Measurements from ENCODE around the gene GABRQ.
A peak's percentile ranks its signal among the peaks of the same experiment; 100 is the strongest.

The GABRQ gene
- total RNA-seq: 0 reads per million in 2 donors

GRCh38 chrX:152637649-152638442 lies at the start of gene GABRQ:
Gene GABRQ, plus strand, starts transcription at chrX:152637895. Its CDS starts 308 bp downstream, at chrX:152638203.
- DNase-seq: no peak

DNA sequence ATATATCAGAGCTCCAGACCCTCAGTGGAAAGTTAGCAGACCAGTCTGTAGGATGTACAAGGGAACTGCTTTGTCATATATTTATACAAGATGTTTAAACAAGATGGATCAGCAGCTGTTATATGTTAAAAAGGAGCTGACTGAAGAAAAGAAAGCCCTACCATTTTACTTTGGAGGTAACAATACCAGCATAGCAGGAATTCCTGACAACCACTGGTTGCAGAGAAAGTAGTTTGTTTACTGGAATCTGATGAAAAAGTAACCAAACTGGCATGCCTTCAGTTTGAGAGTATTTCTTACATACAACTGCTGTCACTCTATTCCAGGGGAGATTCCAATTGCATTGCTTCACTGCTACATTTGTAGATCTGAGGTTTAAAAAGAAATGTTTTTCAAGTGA lies 49.5 kb upstream of the GABRQ start:
- no peak for DNase-seq

DNA sequence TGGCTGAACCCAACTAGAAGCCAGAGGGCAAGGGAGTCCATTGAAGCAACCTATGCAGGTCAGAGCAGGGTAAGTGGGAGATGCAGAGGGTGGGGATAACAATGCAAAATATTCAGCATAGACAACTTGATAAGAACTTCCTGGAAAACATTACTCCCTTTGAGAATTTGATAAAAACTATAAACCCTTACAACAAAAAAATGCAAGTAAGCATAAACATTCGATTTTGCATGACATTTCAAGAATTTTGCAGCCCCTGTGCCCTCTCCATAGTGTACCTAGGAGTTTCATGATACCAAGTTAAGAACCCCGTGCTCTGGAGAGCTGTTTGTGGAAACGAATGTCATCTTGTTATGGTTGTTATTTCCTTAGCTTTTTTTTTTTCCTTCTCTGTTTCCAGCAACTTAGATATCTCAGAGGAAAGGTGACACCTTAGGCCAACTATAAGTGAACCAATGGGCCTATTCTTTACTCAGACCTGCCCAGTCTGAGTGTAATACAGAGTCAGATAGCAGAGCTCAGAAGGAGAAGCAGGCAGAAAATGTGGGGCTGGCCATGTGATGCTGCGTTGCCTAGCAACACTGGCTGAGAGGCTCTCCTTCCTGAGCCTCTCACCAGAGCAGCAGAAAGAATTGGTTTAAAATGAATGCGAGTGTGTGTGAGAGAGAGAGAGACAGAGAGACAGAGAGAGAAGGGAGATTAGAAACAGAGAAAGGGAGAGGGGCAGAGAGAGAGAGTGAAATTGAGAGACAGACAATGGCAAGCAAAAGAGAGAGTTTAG lies 36.7 kb upstream of the GABRQ start:
- DNase-seq: no peak

DNA sequence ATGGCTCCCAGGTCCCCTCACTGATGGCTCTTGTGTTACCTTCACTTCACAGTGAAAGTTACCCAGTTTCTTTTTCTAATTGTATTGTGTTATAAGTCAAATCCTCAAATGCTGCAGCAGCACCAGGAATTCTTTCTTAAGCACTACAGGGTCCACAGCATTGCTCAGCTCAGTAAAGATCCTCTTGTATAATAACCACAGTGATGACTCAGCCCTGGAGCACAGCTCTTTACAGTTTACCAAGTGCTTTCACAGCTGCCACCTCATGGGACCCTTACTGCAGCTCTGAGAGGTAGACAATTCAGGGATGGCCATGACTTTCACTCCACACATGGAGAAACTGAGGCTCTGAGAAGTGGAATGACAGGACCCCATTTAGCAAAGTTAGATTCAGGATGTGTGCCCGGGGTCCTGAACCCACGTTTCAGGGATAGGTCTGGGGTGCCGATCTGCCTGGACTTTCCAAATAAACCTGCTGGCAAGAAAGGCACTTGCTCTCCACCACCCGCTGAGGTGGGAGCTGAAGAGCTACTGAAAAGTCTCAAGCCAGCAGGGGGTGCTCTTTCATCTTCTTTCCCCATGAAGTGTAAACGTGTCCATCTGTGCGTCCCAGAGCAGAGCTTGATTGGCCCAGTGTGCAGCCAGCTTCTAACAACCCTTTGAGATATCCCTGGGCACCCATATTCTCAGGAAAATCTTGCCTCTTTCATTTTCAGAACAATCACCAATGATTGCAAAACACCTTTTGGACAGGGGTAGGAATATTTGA lies 35.7 kb upstream of the GABRQ start:
- DNase-seq: no peak

- no peak for DNase-seq
These were observed 22.9 kb upstream of the GABRQ start for GRCh38 chrX:152614791-152615190.

DNA sequence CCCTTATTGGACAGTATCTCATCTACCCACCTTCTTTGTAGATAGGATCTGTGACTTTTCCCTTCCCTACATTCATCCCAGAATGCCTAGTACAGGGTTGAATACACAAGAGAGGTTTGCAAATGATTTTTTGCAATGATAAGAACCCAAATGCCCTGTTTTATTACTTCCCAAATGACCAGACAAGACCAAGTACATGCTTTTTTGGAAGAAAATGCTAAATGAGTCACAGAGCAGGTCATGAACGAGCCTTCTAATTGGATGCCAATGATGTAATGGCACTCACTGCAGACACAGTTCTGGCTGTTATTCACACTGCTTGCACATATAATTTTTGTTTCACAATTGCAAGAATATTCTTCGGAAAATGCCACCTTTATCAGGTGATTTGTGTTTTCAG lies 17.8 kb upstream of the GABRQ start:
- DNase-seq: no peak

DNA sequence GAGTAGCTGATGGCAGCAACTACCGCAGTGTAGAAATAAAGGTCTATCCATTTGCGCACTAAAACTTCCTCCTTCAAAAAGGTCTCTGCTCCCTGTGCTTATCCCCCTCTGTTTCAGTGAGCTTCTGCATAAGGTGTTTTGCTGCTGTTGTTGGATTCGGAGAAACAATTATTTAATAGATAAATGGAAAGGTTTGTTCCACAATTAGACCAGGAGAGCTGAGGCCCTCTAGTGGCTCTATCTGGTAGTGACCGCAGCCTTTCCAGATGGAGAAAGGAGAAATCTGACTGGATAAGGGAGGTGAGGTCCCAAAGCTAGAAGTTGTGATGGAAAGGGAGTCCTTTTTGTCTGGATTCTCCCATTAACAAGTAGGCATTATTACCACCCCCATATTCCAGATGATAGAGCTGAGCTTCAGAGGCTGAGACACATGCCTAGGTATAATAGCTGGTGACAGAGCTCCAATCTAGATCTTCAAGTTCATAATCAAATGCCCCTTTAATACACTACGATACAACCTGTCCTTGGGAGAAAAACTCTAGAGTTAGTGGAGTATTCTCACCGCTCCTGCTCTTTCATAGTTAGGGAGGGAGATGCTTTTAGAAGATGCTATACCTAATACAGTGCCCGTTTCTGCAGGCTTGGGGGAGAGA lies 5.1 kb upstream of the GABRQ start:
- peak; percentile 10 for DNase-seq

DNA sequence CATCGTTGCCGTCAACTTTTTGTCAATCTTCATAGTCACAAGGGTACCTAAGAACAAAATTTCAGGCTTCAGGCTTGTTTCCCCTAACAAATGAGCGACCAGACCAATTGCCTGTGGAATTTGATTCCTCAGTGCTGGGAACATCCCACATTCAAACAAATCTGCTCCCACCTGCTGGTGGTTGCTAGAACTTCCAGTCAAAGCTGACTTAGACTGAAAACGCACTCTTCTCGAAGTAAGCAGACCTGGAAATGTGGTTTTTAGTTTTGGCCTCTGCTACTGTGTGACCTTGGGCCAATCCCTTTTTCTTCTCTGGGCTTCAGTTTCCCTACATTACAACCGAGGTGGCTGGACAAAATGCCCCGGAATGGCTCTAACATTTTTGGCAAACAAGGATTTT lies 1.8 kb upstream of the GABRQ start:
- DNase-seq: no peak

GRCh38 chrX:152638443-152638904 lies 779 bp downstream of the GABRQ start:
- DNase-seq: no peak

- no peak for DNase-seq
These were observed 1.7 kb downstream of the GABRQ start for GRCh38 chrX:152639426-152639825.

DNA sequence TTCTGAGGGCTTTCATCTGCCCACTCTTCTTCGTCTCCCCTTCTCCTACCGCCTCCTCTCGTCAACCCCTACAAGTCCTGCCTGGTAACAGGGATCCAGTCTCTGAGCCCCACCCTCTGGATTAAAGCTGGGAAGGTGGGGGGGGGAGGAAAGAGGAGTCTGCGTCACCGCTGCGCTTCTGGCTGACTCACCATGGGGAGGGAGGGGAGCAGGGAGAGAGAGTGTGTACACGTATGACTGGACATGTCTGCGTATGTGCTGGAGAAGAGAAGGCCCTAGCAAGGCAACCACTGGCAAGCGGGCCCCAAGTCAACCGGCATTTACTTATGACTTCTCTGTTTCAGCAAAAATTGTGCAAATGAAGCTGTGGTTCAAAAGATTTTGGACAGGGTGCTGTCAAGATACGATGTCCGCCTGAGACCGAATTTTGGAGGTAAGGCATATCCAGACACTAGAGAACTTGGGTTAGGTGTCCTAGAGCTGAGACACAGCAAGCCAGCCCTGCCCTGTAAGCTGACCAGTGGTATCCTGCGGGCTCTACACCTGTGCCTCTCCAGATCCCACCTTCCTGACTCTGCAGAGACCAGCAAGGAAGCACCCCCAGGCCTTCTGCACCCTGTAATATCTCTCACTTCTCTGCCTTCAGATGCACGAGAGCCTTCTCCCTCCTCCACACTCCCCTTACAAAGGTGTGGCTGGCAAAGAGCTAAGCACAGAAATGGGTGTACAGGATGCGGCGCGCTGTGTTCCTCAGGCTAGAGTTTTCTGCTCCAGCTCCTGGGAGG lies 2.5 kb downstream of the GABRQ start:
- no peak for DNase-seq

GRCh38 chrX:152641256-152641875 lies 3.7 kb downstream of the GABRQ start:
- DNase-seq: no peak

DNA sequence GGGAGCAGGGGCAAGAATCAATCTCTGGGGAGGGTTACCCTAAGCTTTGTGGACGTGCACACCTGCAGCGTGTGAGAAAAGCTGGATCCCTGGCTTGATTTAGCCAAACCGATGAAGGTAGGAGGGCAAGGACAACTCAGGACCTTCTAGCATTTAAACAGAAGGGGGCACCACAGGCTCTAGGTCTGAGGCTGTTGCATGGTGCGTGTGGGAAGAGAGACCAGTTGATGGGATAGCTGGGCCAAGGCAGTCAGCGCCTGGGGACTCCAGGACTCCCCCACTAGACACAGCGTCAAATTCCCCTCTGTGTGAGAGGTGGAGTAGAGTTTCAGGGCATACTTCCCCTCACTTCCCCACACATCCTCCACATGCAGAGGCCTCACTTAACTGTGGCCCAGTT lies 4.3 kb downstream of the GABRQ start:
- no peak for DNase-seq

DNA sequence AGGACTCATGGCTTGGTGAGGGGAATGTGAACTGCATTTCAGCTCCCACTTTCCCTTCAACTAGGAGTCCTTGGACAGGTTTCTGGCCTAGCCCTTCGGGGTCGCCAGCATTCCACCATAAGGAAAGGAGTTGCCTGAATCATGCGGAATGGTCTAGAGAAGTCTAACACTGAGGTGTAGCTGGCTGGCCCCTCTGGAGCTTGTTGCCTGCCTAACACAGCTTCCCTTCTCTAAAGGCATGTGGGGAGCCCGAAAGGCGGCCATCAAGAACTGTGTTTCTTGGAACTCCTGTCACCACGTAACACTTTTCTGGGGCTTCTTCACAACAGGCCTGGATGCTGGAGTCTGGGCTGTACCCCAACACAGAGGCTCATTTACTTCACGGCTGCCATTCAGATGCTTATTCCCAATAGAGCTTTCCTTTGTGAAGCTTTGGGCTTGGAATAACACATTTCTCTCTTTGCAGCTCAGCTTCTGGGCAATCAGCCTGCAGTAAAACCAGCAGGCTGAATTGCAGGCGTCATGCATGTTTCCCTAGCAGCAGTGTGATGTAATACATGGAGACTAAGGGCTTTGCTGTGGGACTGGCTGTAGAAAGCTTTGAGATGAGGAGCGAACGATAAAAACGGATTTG lies 5.4 kb downstream of the GABRQ start:
- DNase-seq: no peak

GRCh38 chrX:152646961-152647360 lies 9.3 kb downstream of the GABRQ start:
- DNase-seq: no peak

- no peak for DNase-seq
These were observed 10.3 kb downstream of the GABRQ start for GRCh38 chrX:152647978-152648377.

- DNase-seq: no peak
These were observed 14.4 kb downstream of the GABRQ start for GRCh38 chrX:152652060-152652459.

GRCh38 chrX:152652467-152652866 lies 14.8 kb downstream of the GABRQ start:
- no peak for DNase-seq

- DNase-seq: no peak
These were observed 18.4 kb downstream of the GABRQ start for GRCh38 chrX:152656087-152656486.

DNA sequence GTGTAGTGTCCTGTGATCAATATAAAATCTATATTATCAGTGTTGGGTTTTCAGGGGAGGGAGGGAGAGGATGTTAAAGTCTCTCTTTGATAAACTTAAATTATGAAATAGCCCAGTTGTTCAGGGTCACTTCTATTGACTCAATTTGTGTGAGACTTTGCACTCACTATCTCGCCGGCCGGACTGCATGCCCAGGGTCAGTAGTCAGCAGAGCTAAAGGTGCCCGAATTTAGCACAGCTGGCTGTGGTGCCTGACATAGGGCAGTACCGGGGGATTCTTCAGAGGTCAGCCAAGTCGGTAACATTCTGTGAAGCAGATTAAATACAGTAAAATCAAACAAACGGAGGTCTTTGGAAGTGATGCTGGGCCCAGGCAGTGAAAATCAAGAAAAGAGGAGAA lies 19.2 kb downstream of the GABRQ start:
- no peak for DNase-seq

GRCh38 chrX:152658302-152658701 lies 20.6 kb downstream of the GABRQ start:
- no peak for DNase-seq

All from T-helper 9 cell (primary cell).